Calu3 (cell line): Measurements from ENCODE around the gene CCDC97. TPM values are rescaled to one million over a fixed set of nuclear protein-coding genes. Genes with fewer than 3 reads are reported as not detected.

Source experiments
- BruUV-seq: library from RNA; stranded (reverse); fragments of 400-500 nt; replicated peaks from 2 replicates; lab custom pipeline; 2021; lab: Mats Ljungman, UMichigan
- CTCF ChIA-PET: fragments of 300-600 bp; sonication (Branson Sonifier 250); formaldehyde crosslinking; loops from one replicate; lab custom pipeline; 2022; ENCODE audit warnings: antibody characterized with exemption; lab: Charles Lee
- DNase-seq: peaks from one replicate; pipeline ENCODE4 v3.0.0; 2022
- H3K27ac Mint-ChIP-seq: one replicate; pipeline ENCODE4 v1.8.0; 2022; ENCODE audit warnings: mixed read lengths; ENCODE audit not compliant: unreplicated experiment
- H3K27me3 Mint-ChIP-seq: one replicate; pipeline ENCODE4 v1.8.0; 2022; ENCODE audit warnings: mixed read lengths; ENCODE audit not compliant: unreplicated experiment
- H3K36me3 Mint-ChIP-seq: one replicate; pipeline ENCODE4 v1.8.0; 2022; ENCODE audit warnings: mild to moderate bottlenecking, moderate library complexity, mixed read lengths; ENCODE audit not compliant: insufficient read depth, unreplicated experiment
- H3K4me1 Mint-ChIP-seq: one replicate; pipeline ENCODE4 v1.8.0; 2022; ENCODE audit warnings: mild to moderate bottlenecking, low read depth, mixed read lengths; ENCODE audit not compliant: unreplicated experiment
- H3K4me3 Mint-ChIP-seq: one replicate; pipeline ENCODE4 v1.8.0; 2022; ENCODE audit warnings: mild to moderate bottlenecking, low read depth, moderate library complexity, mixed read lengths; ENCODE audit not compliant: unreplicated experiment
- H3K9me3 Mint-ChIP-seq: one replicate; pipeline ENCODE4 v1.8.0; 2022; ENCODE audit warnings: low read depth, mixed read lengths; ENCODE audit not compliant: unreplicated experiment
- intact Hi-C: fragments of 100-400 bp; cut with micrococcal nuclease; formaldehyde crosslinking; loops from one replicate; pipeline ENCODE4 v1.10.0; 2022; ENCODE audit not compliant: unreplicated experiment
- total RNA-seq: library from RNA; stranded (reverse); gene quantifications from 2 replicates; pipeline ENCODE4 v1.2.3, GENCODE V29; 2022
- TF ChIP-seq, protein P1 (sequence below): fragments of 200-600 bp; IDR thresholded peaks from one replicate; pipeline ENCODE4 v1.8.0; 2022; ENCODE audit warnings: antibody characterized with exemption; ENCODE audit not compliant: unreplicated experiment

CCDC97 gene
- total RNA-seq, 1 experiment from 2014 or later, result 45.8 TPM

DNA sequence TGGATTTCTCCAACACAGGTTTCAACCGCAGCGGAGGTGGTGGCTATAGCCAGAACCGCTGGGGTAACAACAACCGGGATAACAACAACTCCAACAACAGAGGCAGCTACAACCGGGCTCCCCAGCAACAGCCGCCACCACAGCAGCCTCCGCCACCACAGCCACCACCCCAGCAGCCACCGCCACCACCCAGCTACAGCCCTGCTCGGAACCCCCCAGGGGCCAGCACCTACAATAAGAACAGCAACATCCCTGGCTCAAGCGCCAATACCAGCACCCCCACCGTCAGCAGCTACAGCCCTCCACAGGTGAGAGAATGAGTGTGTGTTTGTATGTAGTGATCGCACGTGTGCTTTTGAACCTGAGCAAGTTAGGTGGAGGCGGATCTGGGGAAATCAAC lies 6.0 kb upstream of the CCDC97 start:
- Mint-ChIP-seq H3K27ac (no peak overlapping the region), H3K27me3 (no peaks in the 10 kb centered on the region), H3K4me1 (peaks cover 12% of the 10 kb centered on the region), H3K36me3 (peaks cover 94% of the 10 kb centered on the region), H3K9me3 (no peaks in the 10 kb centered on the region), H3K4me3 (no peak overlapping the region)
- DNase-seq, result no peak
- intact Hi-C loops, result no loop called here
- BruUV-seq, result no TSS peak
- TF ChIP-seq, protein P1, sequence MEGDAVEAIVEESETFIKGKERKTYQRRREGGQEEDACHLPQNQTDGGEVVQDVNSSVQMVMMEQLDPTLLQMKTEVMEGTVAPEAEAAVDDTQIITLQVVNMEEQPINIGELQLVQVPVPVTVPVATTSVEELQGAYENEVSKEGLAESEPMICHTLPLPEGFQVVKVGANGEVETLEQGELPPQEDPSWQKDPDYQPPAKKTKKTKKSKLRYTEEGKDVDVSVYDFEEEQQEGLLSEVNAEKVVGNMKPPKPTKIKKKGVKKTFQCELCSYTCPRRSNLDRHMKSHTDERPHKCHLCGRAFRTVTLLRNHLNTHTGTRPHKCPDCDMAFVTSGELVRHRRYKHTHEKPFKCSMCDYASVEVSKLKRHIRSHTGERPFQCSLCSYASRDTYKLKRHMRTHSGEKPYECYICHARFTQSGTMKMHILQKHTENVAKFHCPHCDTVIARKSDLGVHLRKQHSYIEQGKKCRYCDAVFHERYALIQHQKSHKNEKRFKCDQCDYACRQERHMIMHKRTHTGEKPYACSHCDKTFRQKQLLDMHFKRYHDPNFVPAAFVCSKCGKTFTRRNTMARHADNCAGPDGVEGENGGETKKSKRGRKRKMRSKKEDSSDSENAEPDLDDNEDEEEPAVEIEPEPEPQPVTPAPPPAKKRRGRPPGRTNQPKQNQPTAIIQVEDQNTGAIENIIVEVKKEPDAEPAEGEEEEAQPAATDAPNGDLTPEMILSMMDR, result no peak
- CTCF ChIA-PET, result interaction anchor here (0.7 kb wide), 1 partner anchor 624 kb away, joined by 3 read pairs; the partner anchor contains the start of gene ERFL

GRCh38 chr19:41304706-41305483 lies 5.1 kb upstream of the CCDC97 start:
- Mint-ChIP-seq H3K4me1 (peaks cover 17% of the 10 kb centered on the region), H3K4me3 (no peak overlapping the region), H3K27ac (no peak overlapping the region), H3K9me3 (no peaks in the 10 kb centered on the region), H3K27me3 (no peaks in the 10 kb centered on the region), H3K36me3 (peaks cover 94% of the 10 kb centered on the region)
- intact Hi-C loops, result no loop called here
- DNase-seq, result no peak
- no TSS peak for BruUV-seq
- TF ChIP-seq, protein P1, result no peak
- CTCF ChIA-PET, result no interaction called here

GRCh38 chr19:41305927-41306793 lies 3.8 kb upstream of the CCDC97 start:
- Mint-ChIP-seq H3K27me3 (no peaks in the 10 kb centered on the region), H3K4me3 (no peak overlapping the region), H3K4me1 (peaks cover 17% of the 10 kb centered on the region), H3K9me3 (no peaks in the 10 kb centered on the region), H3K36me3 (peaks cover 94% of the 10 kb centered on the region), H3K27ac (peak overlapping the region; percentile 26)
- no TSS peak for BruUV-seq
- intact Hi-C loops, result no loop called here
- TF ChIP-seq, protein P1, result no peak
- CTCF ChIA-PET, result interaction anchor here (0.5 kb wide), 1 partner anchor 14 kb away, joined by 5 read pairs; no protein-coding TSS in a partner anchor
- no peak for DNase-seq

DNA sequence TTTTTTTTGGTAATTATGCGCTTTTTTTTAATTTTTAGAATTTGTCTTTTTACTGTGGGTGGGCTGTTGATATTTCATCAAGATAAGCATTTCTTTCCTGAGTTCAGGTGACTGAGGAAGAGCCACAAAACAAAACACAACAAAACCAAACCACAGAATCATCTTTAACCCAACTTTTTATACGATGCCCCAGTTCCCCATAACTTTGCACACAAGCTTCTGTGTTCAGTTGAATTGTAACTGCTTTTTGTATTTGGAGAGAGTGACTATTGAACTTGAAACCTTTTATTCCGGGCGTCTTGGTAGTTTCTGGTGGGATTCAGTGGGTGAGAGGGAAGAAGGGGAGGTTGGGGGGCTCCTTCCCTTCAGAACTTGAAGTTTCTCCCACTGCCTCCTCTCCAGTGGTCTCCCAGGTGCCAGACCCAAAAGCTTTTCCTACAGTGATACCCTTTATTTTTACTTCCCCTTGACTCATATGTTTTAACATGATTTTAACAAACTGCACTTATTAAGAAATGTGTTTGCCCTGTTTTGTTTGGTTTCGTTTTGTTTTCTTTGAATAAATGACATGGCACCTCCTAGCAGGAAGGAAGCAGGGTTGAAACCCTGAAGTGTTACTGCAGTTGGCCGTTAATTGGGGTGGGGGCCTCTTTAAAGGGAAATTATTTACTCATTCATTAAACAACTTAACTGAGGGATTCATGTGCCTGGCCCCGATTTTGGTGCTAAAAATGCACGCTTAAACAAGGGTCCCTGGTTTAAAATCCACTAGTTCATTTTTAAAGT lies 2.7 kb upstream of the CCDC97 start:
- H3K27ac Mint-ChIP-seq, result peak overlapping the region; percentile 26
- TSS peak; percentile 25 for BruUV-seq
- CTCF ChIA-PET, result interaction anchor here (0.6 to 1.9 kb wide), 2 partner anchors 103 to 1827 kb away, joined by 3 to 15 read pairs; partner anchors contain the start of gene TIMM50
- peaks cover 93% of the 10 kb centered on the region for H3K36me3 Mint-ChIP-seq
- no peak overlapping the region for H3K4me3 Mint-ChIP-seq
- no peaks in the 10 kb centered on the region for H3K27me3 Mint-ChIP-seq
- DNase-seq, result no peak
- no peaks in the 10 kb centered on the region for H3K9me3 Mint-ChIP-seq
- TF ChIP-seq, protein P1, result no peak
- peaks cover 28% of the 10 kb centered on the region for H3K4me1 Mint-ChIP-seq
- intact Hi-C loops, result no loop called here
